ENCODE results near the gene CRYBG3.
"Not testable (repeated sequence)": the region's sequence is repeated elsewhere in the genome, so short reads cannot be mapped to it uniquely, and the experiment has no call there.

Gene CRYBG3

GRCh38 chr3:97823046-97824004 is 1.5 kb downstream of the CRYBG3 start:
- no peak for DNase-seq (ENCODE audit: low spot score)
- Mint-ChIP-seq H3K4me3 (peak overlapping the region; percentile 99), H3K27ac (peak overlapping the region; percentile 46), H3K36me3 (ENCODE audit: low read depth) (peaks cover 1% of the 10 kb centered on the region), H3K27me3 (ENCODE audit: low read depth) (peaks cover 36% of the 10 kb centered on the region), H3K9me3 (no peaks in the 10 kb centered on the region), H3K4me1 (ENCODE audit: low read depth) (peaks cover 25% of the 10 kb centered on the region)

DNA sequence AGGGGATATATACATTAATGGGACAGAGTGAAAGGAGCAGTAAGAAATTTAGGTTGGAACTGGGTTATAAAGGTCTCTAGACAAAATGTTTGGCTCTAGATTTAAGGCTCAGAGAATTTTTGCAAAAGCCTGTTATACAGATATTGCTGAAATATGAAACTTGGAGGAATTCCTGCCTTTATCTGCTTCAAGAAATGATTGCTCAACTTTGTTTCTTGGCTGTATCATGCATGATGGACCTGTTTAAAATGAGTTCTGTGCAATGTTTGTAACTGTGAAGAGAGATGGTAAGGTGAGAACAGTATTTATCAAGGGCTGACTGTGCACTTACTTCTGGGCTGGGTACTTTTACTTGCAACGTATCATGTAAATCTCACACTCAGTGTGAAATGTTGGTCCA is 3.3 kb downstream of the CRYBG3 start:
- H3K27me3 Mint-ChIP-seq (ENCODE audit: low read depth): peaks cover 32% of the 10 kb centered on the region
- H3K4me1 Mint-ChIP-seq (ENCODE audit: low read depth): peaks cover 25% of the 10 kb centered on the region
- H3K27ac Mint-ChIP-seq: no peak overlapping the region
- no peaks in the 10 kb centered on the region for H3K9me3 Mint-ChIP-seq
- DNase-seq (ENCODE audit: low spot score): no peak
- no peak overlapping the region for H3K4me3 Mint-ChIP-seq
- H3K36me3 Mint-ChIP-seq (ENCODE audit: low read depth): peaks cover 1% of the 10 kb centered on the region

DNA sequence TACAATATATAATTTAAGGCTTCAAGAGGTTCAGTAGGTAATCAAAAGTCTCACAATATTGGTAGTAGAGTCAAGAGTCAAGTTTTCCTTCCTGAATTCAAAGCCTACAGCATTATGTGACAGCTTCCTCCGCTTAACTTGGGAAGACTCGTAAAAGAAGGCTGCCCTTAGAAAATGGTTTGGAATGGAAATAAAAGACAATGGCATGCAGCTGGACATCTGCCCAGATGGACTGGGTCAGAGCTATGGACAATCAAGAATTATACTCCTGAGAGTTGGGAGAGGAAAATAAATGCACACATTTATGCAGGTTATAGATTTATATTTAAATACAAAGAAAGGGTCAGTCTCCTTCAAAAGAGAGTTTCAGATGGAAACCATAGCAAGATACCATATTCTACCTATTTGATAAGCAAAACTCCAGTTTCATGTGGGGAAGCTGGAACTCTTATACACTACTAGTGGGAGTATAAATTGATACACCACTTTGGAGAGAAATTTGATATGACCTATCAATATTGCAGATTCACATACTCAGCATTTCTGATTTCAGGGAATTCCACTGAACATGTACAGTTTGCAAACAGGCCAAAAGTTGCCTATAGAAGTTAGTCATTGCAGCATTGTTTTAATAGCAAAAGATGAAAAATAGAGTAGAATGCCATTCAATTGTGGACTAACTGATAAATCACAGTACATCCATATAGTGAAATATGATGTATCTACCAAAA is 6.1 kb downstream of the CRYBG3 start:
- DNase-seq (ENCODE audit: low spot score): no peak
- Mint-ChIP-seq H3K36me3 (ENCODE audit: low read depth) (peaks cover 3% of the 10 kb centered on the region), H3K27ac (no peak overlapping the region)

GRCh38 chr3:97829198-97829597 is 7.4 kb downstream of the CRYBG3 start:
- Mint-ChIP-seq H3K36me3 (ENCODE audit: low read depth) (peaks cover 2% of the 10 kb centered on the region), H3K4me1 (ENCODE audit: low read depth) (peaks cover 2% of the 10 kb centered on the region), H3K4me3 (no peak overlapping the region), H3K27ac (no peak overlapping the region), H3K27me3 (ENCODE audit: low read depth) (peaks cover 12% of the 10 kb centered on the region), H3K9me3 (no peaks in the 10 kb centered on the region)
- no peak for DNase-seq (ENCODE audit: low spot score)

More for the DNA sequence above, 6.1 kb downstream of the CRYBG3 start:
- Mint-ChIP-seq H3K4me3 (no peak overlapping the region), H3K4me1 (ENCODE audit: low read depth) (peaks cover 11% of the 10 kb centered on the region), H3K27me3 (ENCODE audit: low read depth) (peaks cover 24% of the 10 kb centered on the region), H3K9me3 (no peaks in the 10 kb centered on the region)

GRCh38 chr3:97830638-97831037 is 8.8 kb downstream of the CRYBG3 start:
- H3K4me3 Mint-ChIP-seq: no peak overlapping the region
- peaks cover 3% of the 10 kb centered on the region for H3K27me3 Mint-ChIP-seq (ENCODE audit: low read depth)

GRCh38 chr3:97831140-97831539 is 9.3 kb downstream of the CRYBG3 start:
- H3K27me3 Mint-ChIP-seq (ENCODE audit: low read depth): peaks cover 3% of the 10 kb centered on the region
- peaks cover 2% of the 10 kb centered on the region for H3K36me3 Mint-ChIP-seq (ENCODE audit: low read depth)
- H3K27ac Mint-ChIP-seq: no peak overlapping the region
- DNase-seq (ENCODE audit: low spot score): no peak
- H3K4me3 Mint-ChIP-seq: no peak overlapping the region
- no peaks in the 10 kb centered on the region for H3K9me3 Mint-ChIP-seq
- H3K4me1 Mint-ChIP-seq (ENCODE audit: low read depth): no peaks in the 10 kb centered on the region

More at GRCh38 chr3:97830638-97831037, 8.8 kb downstream of the CRYBG3 start:
- Mint-ChIP-seq H3K36me3 (ENCODE audit: low read depth) (peaks cover 2% of the 10 kb centered on the region), H3K9me3 (no peaks in the 10 kb centered on the region), H3K27ac (no peak overlapping the region), H3K4me1 (ENCODE audit: low read depth) (no peaks in the 10 kb centered on the region)
- no peak for DNase-seq (ENCODE audit: low spot score)

GRCh38 chr3:97833184-97833583 is 11.4 kb downstream of the CRYBG3 start:
- H3K27ac Mint-ChIP-seq; H3K4me3 Mint-ChIP-seq; DNase-seq (ENCODE audit: low spot score); H3K36me3 Mint-ChIP-seq (ENCODE audit: low read depth); H3K4me1 Mint-ChIP-seq (ENCODE audit: low read depth); H3K9me3 Mint-ChIP-seq; H3K27me3 Mint-ChIP-seq (ENCODE audit: low read depth): not testable (repeated sequence)

- Mint-ChIP-seq H3K9me3 (no peaks in the 10 kb centered on the region), H3K36me3 (ENCODE audit: low read depth) (peaks cover 2% of the 10 kb centered on the region), H3K27ac (no peak overlapping the region), H3K4me3 (no peak overlapping the region), H3K27me3 (ENCODE audit: low read depth) (no peaks in the 10 kb centered on the region), H3K4me1 (ENCODE audit: low read depth) (no peaks in the 10 kb centered on the region)
- DNase-seq (ENCODE audit: low spot score): no peak
These were observed 13.9 kb downstream of the CRYBG3 start for GRCh38 chr3:97835761-97836160.

DNA sequence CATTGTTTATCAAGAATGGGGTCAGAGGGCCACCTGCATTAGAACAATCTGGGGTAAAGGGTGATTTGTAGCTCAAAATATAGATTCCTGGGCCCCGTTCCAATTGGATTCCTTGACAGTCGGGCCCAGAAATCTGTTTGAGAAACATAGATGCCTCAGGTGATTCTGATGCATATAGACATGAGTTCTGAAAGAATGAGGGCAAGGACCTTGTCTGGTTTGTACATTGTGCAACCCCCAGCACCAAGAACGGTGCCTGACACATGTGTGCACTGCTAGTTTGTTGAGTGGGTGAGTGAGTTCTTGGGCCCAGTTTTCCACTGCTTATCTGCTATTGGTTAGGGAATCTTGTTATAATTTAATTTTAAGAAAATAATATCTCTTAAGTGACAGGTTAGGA is 16.6 kb downstream of the CRYBG3 start:
- no peaks in the 10 kb centered on the region for H3K27me3 Mint-ChIP-seq (ENCODE audit: low read depth)
- no peak for DNase-seq (ENCODE audit: low spot score)
- H3K27ac Mint-ChIP-seq: no peak overlapping the region
- H3K9me3 Mint-ChIP-seq: no peaks in the 10 kb centered on the region
- no peak overlapping the region for H3K4me3 Mint-ChIP-seq
- no peaks in the 10 kb centered on the region for H3K36me3 Mint-ChIP-seq (ENCODE audit: low read depth)
- no peaks in the 10 kb centered on the region for H3K4me1 Mint-ChIP-seq (ENCODE audit: low read depth)

DNA sequence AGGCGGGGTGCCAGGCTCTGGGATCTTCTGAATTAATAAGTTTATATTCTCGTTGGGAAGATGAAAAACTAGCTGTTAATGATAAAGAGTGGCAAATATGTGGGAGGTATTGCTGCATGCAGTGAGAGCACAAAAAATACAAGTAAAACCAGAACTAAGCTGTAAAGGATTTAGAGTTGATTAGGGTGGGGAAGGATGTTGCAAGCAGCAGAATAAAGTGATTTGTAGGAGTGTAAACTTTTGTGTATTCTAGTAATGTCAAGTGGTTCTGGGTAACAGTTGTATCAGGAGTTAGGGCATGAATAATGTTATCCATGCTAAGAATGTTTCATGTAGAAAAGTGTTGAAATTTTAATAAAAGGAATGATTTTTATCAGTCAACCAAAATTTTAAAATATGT is 18.1 kb downstream of the CRYBG3 start:
- H3K9me3 Mint-ChIP-seq: no peaks in the 10 kb centered on the region
- no peaks in the 10 kb centered on the region for H3K27me3 Mint-ChIP-seq (ENCODE audit: low read depth)
- H3K4me1 Mint-ChIP-seq (ENCODE audit: low read depth): no peaks in the 10 kb centered on the region
- no peak overlapping the region for H3K4me3 Mint-ChIP-seq
- no peaks in the 10 kb centered on the region for H3K36me3 Mint-ChIP-seq (ENCODE audit: low read depth)
- no peak overlapping the region for H3K27ac Mint-ChIP-seq
- no peak for DNase-seq (ENCODE audit: low spot score)

- peaks cover 2% of the 10 kb centered on the region for H3K36me3 Mint-ChIP-seq (ENCODE audit: low read depth)
These were observed 19.5 kb downstream of the CRYBG3 start for GRCh38 chr3:97841304-97841703.

DNA sequence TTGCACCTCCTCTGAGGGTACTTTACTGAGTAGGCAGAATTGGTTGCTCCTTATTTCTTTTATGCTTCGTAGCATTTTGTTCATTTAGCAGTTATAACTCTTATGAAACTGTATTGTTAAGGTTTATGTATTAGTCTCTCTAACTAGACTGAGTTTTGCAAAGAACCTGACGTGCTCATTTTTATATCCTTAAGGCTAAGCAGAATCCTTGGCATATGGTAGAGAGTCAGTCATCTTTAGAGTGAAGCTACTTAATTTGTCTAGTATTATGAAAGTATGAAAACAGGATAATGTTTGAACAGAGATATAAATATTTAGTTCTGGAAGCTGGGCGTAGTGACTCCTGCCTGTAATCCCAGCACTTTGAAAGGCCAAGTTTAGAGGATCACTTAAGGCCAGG is 20.1 kb downstream of the CRYBG3 start:
- Mint-ChIP-seq H3K4me1 (ENCODE audit: low read depth) (no peaks in the 10 kb centered on the region), H3K9me3 (no peaks in the 10 kb centered on the region), H3K27ac (no peak overlapping the region), H3K4me3 (no peak overlapping the region), H3K36me3 (ENCODE audit: low read depth) (peaks cover 2% of the 10 kb centered on the region), H3K27me3 (ENCODE audit: low read depth) (no peaks in the 10 kb centered on the region)
- no peak for DNase-seq (ENCODE audit: low spot score)

More at GRCh38 chr3:97841304-97841703, 19.5 kb downstream of the CRYBG3 start:
- Mint-ChIP-seq H3K27ac (no peak overlapping the region), H3K27me3 (ENCODE audit: low read depth) (no peaks in the 10 kb centered on the region), H3K9me3 (no peaks in the 10 kb centered on the region), H3K4me3 (no peak overlapping the region), H3K4me1 (ENCODE audit: low read depth) (no peaks in the 10 kb centered on the region)
- DNase-seq (ENCODE audit: low spot score): no peak

- H3K4me3 Mint-ChIP-seq: no peak overlapping the region
- H3K27ac Mint-ChIP-seq: no peak overlapping the region
- no peaks in the 10 kb centered on the region for H3K4me1 Mint-ChIP-seq (ENCODE audit: low read depth)
- DNase-seq (ENCODE audit: low spot score): no peak
- H3K9me3 Mint-ChIP-seq: peaks cover 3% of the 10 kb centered on the region
- H3K36me3 Mint-ChIP-seq (ENCODE audit: low read depth): peaks cover 2% of the 10 kb centered on the region
- no peaks in the 10 kb centered on the region for H3K27me3 Mint-ChIP-seq (ENCODE audit: low read depth)
These were observed 27.0 kb downstream of the CRYBG3 start for GRCh38 chr3:97848779-97849178.

DNA sequence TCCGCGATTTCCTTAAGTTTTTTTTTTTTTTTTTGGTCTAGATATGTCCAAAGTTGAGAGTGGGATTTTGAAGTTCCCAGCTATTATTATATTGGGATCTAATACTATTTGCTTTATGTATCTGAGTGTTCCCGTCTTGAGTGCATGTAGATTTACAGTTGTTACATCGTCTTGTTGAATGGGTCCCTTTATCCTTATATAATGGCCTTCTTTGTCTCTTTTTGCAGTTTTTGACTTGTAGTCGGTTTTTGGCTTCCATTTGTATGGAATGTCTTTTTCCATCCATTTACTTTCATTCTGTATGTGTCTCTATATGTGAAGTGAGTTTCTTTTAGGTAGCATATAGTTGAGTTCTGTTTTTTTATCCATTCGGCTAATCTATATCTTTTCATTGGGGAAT is 35.6 kb downstream of the CRYBG3 start:
- Mint-ChIP-seq H3K4me1 (ENCODE audit: low read depth) (no peaks in the 10 kb centered on the region), H3K27me3 (ENCODE audit: low read depth) (no peaks in the 10 kb centered on the region), H3K9me3 (peaks cover 13% of the 10 kb centered on the region), H3K4me3 (no peak overlapping the region), H3K27ac (no peak overlapping the region), H3K36me3 (ENCODE audit: low read depth) (no peaks in the 10 kb centered on the region)
- DNase-seq (ENCODE audit: low spot score): no peak
